H1 (cell line): ENCODE data around the gene HKDC1. TPM values are rescaled to one million over a fixed set of nuclear protein-coding genes. Genes with fewer than 3 reads are reported as not detected.

ENCODE experiments used
- polyA plus RNA-seq, 7 experiments: library from polyadenylated mRNA; depleted of rRNA in 3 of 7; stranded (reverse) in 5 of 7; unstranded in 2 of 7; fragments of >200 nt in 5 of 7; fragments of 200-250 nt in 2 of 7; gene quantifications; 1 replicate in 5 of 7; 2 replicates in 1 of 7; 4 replicates in 1 of 7; pipeline versions ENCODE4 v1.2.1 to v1.2.3, GENCODE V29; 2011 to 2013; ENCODE audit warnings: missing spikeins in 2 of 7, mixed read lengths in 2 of 7
- total RNA-seq: library from RNA; stranded (reverse); fragmentation: NEBNext Ultra II Directional; extraction: Animal tissue kit (Norgen Biotek cat#: 25700); gene quantifications from 2 replicates; pipeline ENCODE4 v1.2.1, GENCODE V29; 2021
- TF ChIP-seq, protein P1 (sequence below), 3 experiments: IDR thresholded peaks; 1 replicate in 2 of 3; 2 replicates in 1 of 3; pipeline versions ENCODE4 v1.5.1 to v1.6.1; 2011; ENCODE audit warnings: low read length in 3 of 3, mild to moderate bottlenecking in 3 of 3, inconsistent platforms in 2 of 3, low read depth in 1 of 3, moderate library complexity in 1 of 3; ENCODE audit not compliant: insufficient read depth in 1 of 3; ENCODE audit errors: control extremely low read depth in 1 of 3

Gene HKDC1
- total and polyA plus RNA-seq, 2 of the 8 experiments (the other 6 are each of a cell fraction or from before 2014, with no cell fraction given) = 0.12 to 0.78 TPM

DNA sequence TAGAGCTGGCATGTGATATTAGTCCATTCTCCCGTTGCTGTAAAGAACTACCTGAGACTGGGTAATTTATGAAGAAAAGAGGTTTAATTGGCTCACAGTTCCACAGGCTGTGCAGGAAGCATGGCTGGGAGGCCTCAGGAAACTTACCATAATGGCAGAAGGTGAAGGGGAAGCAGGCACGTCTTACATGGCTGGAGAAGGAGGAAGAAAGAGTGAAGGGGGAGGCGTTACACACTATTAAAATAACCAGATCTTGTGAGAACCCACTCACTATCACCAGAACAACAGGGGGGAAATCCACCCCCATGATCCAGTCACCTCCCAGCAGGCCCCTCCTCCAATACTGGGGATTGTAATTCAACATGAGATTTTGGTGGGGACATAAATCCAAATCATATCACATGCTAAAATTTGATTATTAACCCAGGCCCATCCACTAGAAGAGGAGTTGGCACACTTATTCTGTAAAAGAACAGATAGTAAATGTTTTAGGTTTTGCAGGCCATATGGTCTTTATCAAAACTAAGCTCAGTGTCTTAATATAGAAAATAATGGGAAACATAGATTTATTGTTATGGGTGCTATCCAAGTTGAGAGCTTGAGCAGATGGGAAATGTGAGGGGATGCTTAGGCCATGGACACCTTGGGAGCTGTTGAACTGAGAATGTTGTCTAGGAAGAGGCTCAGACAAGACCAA is 39.6 kb downstream of the HKDC1 start (continued):
- TF ChIP-seq, protein P1, sequence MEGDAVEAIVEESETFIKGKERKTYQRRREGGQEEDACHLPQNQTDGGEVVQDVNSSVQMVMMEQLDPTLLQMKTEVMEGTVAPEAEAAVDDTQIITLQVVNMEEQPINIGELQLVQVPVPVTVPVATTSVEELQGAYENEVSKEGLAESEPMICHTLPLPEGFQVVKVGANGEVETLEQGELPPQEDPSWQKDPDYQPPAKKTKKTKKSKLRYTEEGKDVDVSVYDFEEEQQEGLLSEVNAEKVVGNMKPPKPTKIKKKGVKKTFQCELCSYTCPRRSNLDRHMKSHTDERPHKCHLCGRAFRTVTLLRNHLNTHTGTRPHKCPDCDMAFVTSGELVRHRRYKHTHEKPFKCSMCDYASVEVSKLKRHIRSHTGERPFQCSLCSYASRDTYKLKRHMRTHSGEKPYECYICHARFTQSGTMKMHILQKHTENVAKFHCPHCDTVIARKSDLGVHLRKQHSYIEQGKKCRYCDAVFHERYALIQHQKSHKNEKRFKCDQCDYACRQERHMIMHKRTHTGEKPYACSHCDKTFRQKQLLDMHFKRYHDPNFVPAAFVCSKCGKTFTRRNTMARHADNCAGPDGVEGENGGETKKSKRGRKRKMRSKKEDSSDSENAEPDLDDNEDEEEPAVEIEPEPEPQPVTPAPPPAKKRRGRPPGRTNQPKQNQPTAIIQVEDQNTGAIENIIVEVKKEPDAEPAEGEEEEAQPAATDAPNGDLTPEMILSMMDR (IDR thresholded peaks at IDR 0.05; ENCODE audit: control extremely low read depth in 1 of 3, insufficient read depth in 1 of 3, low read depth in 1 of 3, low read length in 3 of 3) = no peak
